K562 (cell line): ENCODE measurements around the gene UFC1. TPM values are rescaled to one million over a fixed set of nuclear protein-coding genes. Genes with fewer than 3 reads are reported as not detected.

Source experiments
- ELF2 ChIP-seq: fragments of 250-450 bp; sonication (Bioruptor Pico); IDR thresholded peaks from 2 replicates; pipeline ENCODE4 v1.5.0; 2021; ENCODE audit warnings: mild to moderate bottlenecking
- ETV1 ChIP-seq: fragments of 450-650 bp; conservative IDR thresholded peaks from 2 replicates; pipeline ENCODE4 v1.6.1; 2016; ENCODE audit warnings: missing genetic modification characterization, control low read depth, low read depth, missing compliant biosample characterization
- FOXJ2 ChIP-seq: fragments of 200-800 bp; sonication (Bioruptor generic); IDR thresholded peaks from 2 replicates; pipeline ENCODE4 v1.6.1; 2016; ENCODE audit warnings: missing genetic modification characterization, missing compliant biosample characterization
- KAT8 ChIP-seq: fragments of 450-650 bp; IDR thresholded peaks from 2 replicates; pipeline ENCODE4 v1.6.1; 2016; ENCODE audit warnings: low read depth, mild to moderate bottlenecking
- KLF16 ChIP-seq: IDR thresholded peaks from 2 replicates; pipeline ENCODE4 v1.6.1; 2016; ENCODE audit warnings: antibody characterized with exemption
- PCBP2 ChIP-seq: fragments of 200-400 bp; formaldehyde crosslinking; IDR thresholded peaks from 2 replicates; pipeline ENCODE4 v1.6.1; 2018; ENCODE audit warnings: low read length, low read depth, mild to moderate bottlenecking, moderate library complexity; ENCODE audit not compliant: poor library complexity, severe bottlenecking
- RNF2 ChIP-seq: sonication (generic); IDR thresholded peaks from 2 replicates; pipeline ENCODE4 v1.6.1; 2016
- SAFB2 ChIP-seq: fragments of 200-400 bp; formaldehyde crosslinking; IDR thresholded peaks from 2 replicates; pipeline ENCODE4 v1.6.1; 2018; ENCODE audit warnings: borderline replicate concordance, low read length, low read depth, moderate library complexity; ENCODE audit not compliant: severe bottlenecking
- SREBF1 ChIP-seq: fragments of 150-350 bp; IDR thresholded peaks from 2 replicates; pipeline ENCODE4 v1.6.1; 2014; ENCODE audit warnings: antibody characterized with exemption, low read depth, low read length, borderline replicate concordance
- ZNF696 ChIP-seq: fragments of 250-450 bp; sonication (Bioruptor Pico); conservative IDR thresholded peaks from 2 replicates; pipeline ENCODE4 v1.4.0; 2020; ENCODE audit warnings: mild to moderate bottlenecking, moderate library complexity
- ZNF785 ChIP-seq: fragments of 250-450 bp; sonication (Bioruptor Pico); IDR thresholded peaks from 2 replicates; pipeline ENCODE4 v1.4.0; 2020; ENCODE audit warnings: mild to moderate bottlenecking
- polyA plus RNA-seq, 8 experiments: library from polyadenylated mRNA; depleted of rRNA in 4 of 8; stranded (reverse) in 5 of 8; unstranded in 3 of 8; fragments of >200 nt; fragmentation: Nextera tagmentation in 2 of 8; fragmentation: Illumina TruSeq in 1 of 8; extraction: Ambion mirVana in 2 of 8; extraction: Trizol in 1 of 8; gene quantifications; 2 replicates each; pipeline versions ENCODE4 v1.2.1 to v1.2.3, GENCODE V29; 2011 to 2014; ENCODE audit warnings: inconsistent platforms in 1 of 8, missing spikeins in 1 of 8
- total RNA-seq, 7 experiments: library from RNA; depleted of rRNA in 6 of 7; stranded (reverse); fragments of >200 nt in 6 of 7; fragmentation: Illumina TruSeq in 2 of 7; extraction: Trizol in 2 of 7; gene quantifications; 2 replicates each; pipeline versions ENCODE4 v1.2.1 to v1.2.3, GENCODE V29; 2011 to 2021; ENCODE audit warnings: low replicate concordance in 1 of 7
- TF ChIP-seq, protein P1 (sequence below), 2 experiments: fragments of 450-650 bp in 1 of 2; sonication (generic) in 1 of 2; formaldehyde crosslinking in 1 of 2; IDR thresholded peaks; 2 replicates each; pipeline versions ENCODE4 v1.7.1 to v1.9.0; 2016 to 2022; ENCODE audit warnings: inconsistent platforms in 1 of 2, mild to moderate bottlenecking in 1 of 2, missing genetic modification reagents in 1 of 2
- TF ChIP-seq, protein P2 (sequence below), 2 experiments: IDR thresholded peaks in 1 of 2; conservative IDR thresholded peaks in 1 of 2; 2 replicates each; pipeline ENCODE4 v1.6.1; 2016; ENCODE audit warnings: low read depth in 2 of 2, mild to moderate bottlenecking in 1 of 2, missing compliant biosample characterization in 1 of 2, missing genetic modification characterization in 1 of 2, moderate library complexity in 1 of 2
- TF ChIP-seq, protein P3 (sequence below): sonication (generic); formaldehyde crosslinking; IDR thresholded peaks from 2 replicates; pipeline ENCODE4 v1.8.1; 2023; ENCODE audit warnings: mild to moderate bottlenecking, missing genetic modification reagents

UFC1 gene
- total and polyA plus RNA-seq, 9 of the 15 experiments (the other 6 are each of a cell fraction or from before 2014, with no cell fraction given): 92.8 to 220 (median 161) TPM

DNA sequence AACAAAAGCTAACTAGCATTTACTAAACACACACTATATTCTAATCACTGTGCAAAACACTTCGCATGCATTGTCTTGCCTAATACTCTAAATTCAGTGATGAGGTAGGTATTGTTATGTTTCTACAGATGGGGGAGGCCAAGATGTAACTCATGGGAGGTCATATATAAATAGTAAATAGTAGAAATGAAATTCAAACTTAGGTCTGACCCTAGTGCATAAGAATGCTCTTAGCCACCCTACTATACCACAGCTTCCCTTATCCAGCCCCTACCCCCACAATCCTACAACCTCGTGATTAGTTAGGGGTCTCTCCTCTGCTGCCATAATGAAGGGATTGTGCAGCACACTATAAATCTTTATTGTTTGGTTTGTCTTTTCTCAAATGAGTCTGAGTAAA lies 39.2 kb upstream of the UFC1 start (continued):
- TF ChIP-seq, protein P1, sequence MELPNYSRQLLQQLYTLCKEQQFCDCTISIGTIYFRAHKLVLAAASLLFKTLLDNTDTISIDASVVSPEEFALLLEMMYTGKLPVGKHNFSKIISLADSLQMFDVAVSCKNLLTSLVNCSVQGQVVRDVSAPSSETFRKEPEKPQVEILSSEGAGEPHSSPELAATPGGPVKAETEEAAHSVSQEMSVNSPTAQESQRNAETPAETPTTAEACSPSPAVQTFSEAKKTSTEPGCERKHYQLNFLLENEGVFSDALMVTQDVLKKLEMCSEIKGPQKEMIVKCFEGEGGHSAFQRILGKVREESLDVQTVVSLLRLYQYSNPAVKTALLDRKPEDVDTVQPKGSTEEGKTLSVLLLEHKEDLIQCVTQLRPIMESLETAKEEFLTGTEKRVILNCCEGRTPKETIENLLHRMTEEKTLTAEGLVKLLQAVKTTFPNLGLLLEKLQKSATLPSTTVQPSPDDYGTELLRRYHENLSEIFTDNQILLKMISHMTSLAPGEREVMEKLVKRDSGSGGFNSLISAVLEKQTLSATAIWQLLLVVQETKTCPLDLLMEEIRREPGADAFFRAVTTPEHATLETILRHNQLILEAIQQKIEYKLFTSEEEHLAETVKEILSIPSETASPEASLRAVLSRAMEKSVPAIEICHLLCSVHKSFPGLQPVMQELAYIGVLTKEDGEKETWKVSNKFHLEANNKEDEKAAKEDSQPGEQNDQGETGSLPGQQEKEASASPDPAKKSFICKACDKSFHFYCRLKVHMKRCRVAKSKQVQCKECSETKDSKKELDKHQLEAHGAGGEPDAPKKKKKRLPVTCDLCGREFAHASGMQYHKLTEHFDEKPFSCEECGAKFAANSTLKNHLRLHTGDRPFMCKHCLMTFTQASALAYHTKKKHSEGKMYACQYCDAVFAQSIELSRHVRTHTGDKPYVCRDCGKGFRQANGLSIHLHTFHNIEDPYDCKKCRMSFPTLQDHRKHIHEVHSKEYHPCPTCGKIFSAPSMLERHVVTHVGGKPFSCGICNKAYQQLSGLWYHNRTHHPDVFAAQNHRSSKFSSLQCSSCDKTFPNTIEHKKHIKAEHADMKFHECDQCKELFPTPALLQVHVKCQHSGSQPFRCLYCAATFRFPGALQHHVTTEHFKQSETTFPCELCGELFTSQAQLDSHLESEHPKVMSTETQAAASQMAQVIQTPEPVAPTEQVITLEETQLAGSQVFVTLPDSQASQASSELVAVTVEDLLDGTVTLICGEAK (IDR thresholded peaks at IDR 0.05): no peak
- TF ChIP-seq, protein P1 (CRISPR knock-in tag; IDR thresholded peaks at IDR 0.05): no peak
- TF ChIP-seq RNF2 (no peak), PCBP2 (no peak), FOXJ2 (tag) (no peak), ELF2 (CRISPR knock-in tag) (no peak), SREBF1 (no peak), KLF16 (no peak), SAFB2 (no peak), ETV1 (tag) (no peak), KAT8 (no peak), ZNF696 (CRISPR knock-in tag) (no peak), ZNF785 (CRISPR knock-in tag) (no peak)
- TF ChIP-seq, protein P2, sequence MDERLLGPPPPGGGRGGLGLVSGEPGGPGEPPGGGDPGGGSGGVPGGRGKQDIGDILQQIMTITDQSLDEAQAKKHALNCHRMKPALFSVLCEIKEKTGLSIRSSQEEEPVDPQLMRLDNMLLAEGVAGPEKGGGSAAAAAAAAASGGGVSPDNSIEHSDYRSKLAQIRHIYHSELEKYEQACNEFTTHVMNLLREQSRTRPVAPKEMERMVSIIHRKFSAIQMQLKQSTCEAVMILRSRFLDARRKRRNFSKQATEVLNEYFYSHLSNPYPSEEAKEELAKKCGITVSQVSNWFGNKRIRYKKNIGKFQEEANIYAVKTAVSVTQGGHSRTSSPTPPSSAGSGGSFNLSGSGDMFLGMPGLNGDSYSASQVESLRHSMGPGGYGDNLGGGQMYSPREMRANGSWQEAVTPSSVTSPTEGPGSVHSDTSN (CRISPR knock-in tag; IDR thresholded peaks at IDR 0.05; ENCODE audit: low read depth): no peak
- TF ChIP-seq, protein P2 (tag; conservative IDR thresholded peaks at IDR 0.05; ENCODE audit: low read depth): no peak
- TF ChIP-seq, protein P3, sequence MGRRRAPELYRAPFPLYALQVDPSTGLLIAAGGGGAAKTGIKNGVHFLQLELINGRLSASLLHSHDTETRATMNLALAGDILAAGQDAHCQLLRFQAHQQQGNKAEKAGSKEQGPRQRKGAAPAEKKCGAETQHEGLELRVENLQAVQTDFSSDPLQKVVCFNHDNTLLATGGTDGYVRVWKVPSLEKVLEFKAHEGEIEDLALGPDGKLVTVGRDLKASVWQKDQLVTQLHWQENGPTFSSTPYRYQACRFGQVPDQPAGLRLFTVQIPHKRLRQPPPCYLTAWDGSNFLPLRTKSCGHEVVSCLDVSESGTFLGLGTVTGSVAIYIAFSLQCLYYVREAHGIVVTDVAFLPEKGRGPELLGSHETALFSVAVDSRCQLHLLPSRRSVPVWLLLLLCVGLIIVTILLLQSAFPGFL (CRISPR knock-in tag): no peak
